Hematopoietic multipotent progenitor cell treated with erythropoietin and hydrocortisone succinate and interleukin-3 and kit ligand, for 4 days (in vitro differentiated cells): Measurements from ENCODE around the gene RERG.

Experiments used
- DNase-seq: peaks from one replicate; pipeline ENCODE4 v3.0.0-alpha.2; 2015

The RERG gene

GRCh38 chr12:15220915-15221885 lies at the start of gene RERG:
Gene RERG, minus strand, starts transcription at chr12:15221417. Its CDS starts 3,928 bp downstream, at chr12:15217489.
- DNase-seq: peak; percentile 88

GRCh38 chr12:15270591-15270990 lies 49.4 kb upstream of the RERG start:
- DNase-seq: peak; percentile 7

GRCh38 chr12:15268927-15269552 lies 47.8 kb upstream of the RERG start:
- peak; percentile 82 for DNase-seq

GRCh38 chr12:15268309-15268708 lies 47.1 kb upstream of the RERG start:
- DNase-seq: no peak

- no peak for DNase-seq
These were observed 44.7 kb upstream of the RERG start for GRCh38 chr12:15265875-15266274.

- DNase-seq: no peak
These were observed 35.5 kb upstream of the RERG start for GRCh38 chr12:15256761-15257160.

- DNase-seq: no peak
These were observed 32.8 kb upstream of the RERG start for GRCh38 chr12:15253990-15254389.

- no peak for DNase-seq
These were observed 23.7 kb upstream of the RERG start for GRCh38 chr12:15244926-15245325.

GRCh38 chr12:15244341-15244740 lies 23.1 kb upstream of the RERG start:
- DNase-seq: peak; percentile 3

- no peak for DNase-seq
These were observed 21.9 kb upstream of the RERG start for GRCh38 chr12:15243102-15243501.

GRCh38 chr12:15240898-15241297 lies 19.7 kb upstream of the RERG start:
- DNase-seq: no peak

GRCh38 chr12:15234508-15234907 lies 13.3 kb upstream of the RERG start:
- no peak for DNase-seq

GRCh38 chr12:15234011-15234410 lies 12.8 kb upstream of the RERG start:
- DNase-seq: no peak

GRCh38 chr12:15232959-15233358 lies 11.7 kb upstream of the RERG start:
- DNase-seq: no peak

- DNase-seq: no peak
These were observed 10.3 kb upstream of the RERG start for GRCh38 chr12:15231493-15231892.

GRCh38 chr12:15230751-15231150 lies 9.5 kb upstream of the RERG start:
- DNase-seq: no peak

GRCh38 chr12:15230137-15230536 lies 8.9 kb upstream of the RERG start:
- no peak for DNase-seq

GRCh38 chr12:15227004-15227679 lies 5.9 kb upstream of the RERG start:
- DNase-seq: peak; percentile 75

GRCh38 chr12:15225863-15226218 lies 4.6 kb upstream of the RERG start:
- peak; percentile 40 for DNase-seq

GRCh38 chr12:15225136-15225862 lies 4.1 kb upstream of the RERG start:
- DNase-seq: no peak

- no peak for DNase-seq
These were observed 1.0 kb upstream of the RERG start for GRCh38 chr12:15222219-15222618.

- peak; percentile 13 for DNase-seq
These were observed 766 bp downstream of the RERG start for GRCh38 chr12:15220451-15220850.

- DNase-seq: no peak
These were observed 2.4 kb downstream of the RERG start for GRCh38 chr12:15218794-15219193.
